Heart left ventricle (tissue), 16 donors: ENCODE data around the gene KCNMA1. TPM values are rescaled to one million over a fixed set of nuclear protein-coding genes. Genes with fewer than 3 reads are reported as not detected.

ENCODE experiments used
- ATAC-seq, 4 donors: fragments of 200-7000 bp; cut with Tn5 transposase; one replicate each; pipeline ENCODE4 v1.9.1; 2020 to 2022; ENCODE audit warnings: moderate library complexity in 4 of 4, mild to moderate bottlenecking in 3 of 4, moderate number of reproducible peaks in 1 of 4
- DNase-seq, 5 donors: peaks; one replicate each; pipeline ENCODE4 v3.0.0-alpha.2; 2020
- H3K27ac ChIP-seq, 12 donors: fragments of 200-600 bp; sonication (generic) in 4 of 12; one replicate each; pipeline versions ENCODE4 v1.5.0 to v1.8.0; 2016 to 2022; ENCODE audit warnings: mild to moderate bottlenecking in 2 of 12
- H3K27me3 ChIP-seq, 9 donors: fragments of 200-600 bp; sonication (generic) in 2 of 9; one replicate each; pipeline versions ENCODE4 v1.5.1 to v1.8.0; 2016 to 2022; ENCODE audit warnings: mild to moderate bottlenecking in 3 of 9
- H3K36me3 ChIP-seq, 9 donors: fragments of 200-600 bp; sonication (generic) in 2 of 9; one replicate each; pipeline versions ENCODE4 v1.5.0 to v1.8.0; 2018 to 2022; ENCODE audit warnings: mild to moderate bottlenecking in 2 of 9
- H3K4me1 ChIP-seq, 12 donors: fragments of 200-600 bp; sonication (generic) in 4 of 12; one replicate each; pipeline versions ENCODE4 v1.5.0 to v1.8.0; 2016 to 2022; ENCODE audit warnings: mild to moderate bottlenecking in 3 of 12
- H3K4me3 ChIP-seq, 12 donors: fragments of 200-600 bp; sonication (generic) in 4 of 12; one replicate each; pipeline versions ENCODE4 v1.5.0 to v1.8.0; 2017 to 2022; ENCODE audit warnings: mild to moderate bottlenecking in 9 of 12, moderate library complexity in 4 of 12
- H3K9me3 ChIP-seq, 12 donors: fragments of 200-600 bp; sonication (generic) in 4 of 12; one replicate each; pipeline versions ENCODE4 v1.5.0 to v1.8.0; 2016 to 2022; ENCODE audit warnings: mild to moderate bottlenecking in 1 of 12
- POLR2A ChIP-seq, 2 donors: fragments of 450-650 bp; IDR thresholded peaks; one replicate each; pipeline ENCODE4 v1.6.1; 2017; ENCODE audit warnings: antibody characterized with exemption in 2 of 2, mild to moderate bottlenecking in 2 of 2, moderate library complexity in 2 of 2
- WGBS, 4 donors: extraction: QIAGEN DNeasy Blood & Tissue Kit in 2 of 4; methylation state at CpG; one replicate each; pipeline versions ENCODE4 v1.1.5 to v1.1.7; 2013 to 2018; 5-methylcytosine and 5-hydroxymethylcytosine counted together
- intact Hi-C, 10 donors: fragments of 100-400 bp; cut with DNase I; formaldehyde crosslinking; loops; one replicate each; pipeline versions ENCODE4 v1.11.1 to v1.14.2; 2022
- polyA plus RNA-seq, 2 donors: library from polyadenylated mRNA; stranded (reverse); fragments of 200-250 nt; gene quantifications; one replicate each; pipeline ENCODE4 v1.2.3, GENCODE V29; 2013
- total RNA-seq, 9 donors: library from RNA; depleted of rRNA in 2 of 9; stranded (reverse); fragments of >200 nt in 2 of 9; fragmentation: NEBNext Ultra II Directional in 3 of 9; extraction: Animal tissue kit (Norgen Biotek cat#: 25700) in 3 of 9; gene quantifications; one replicate each; pipeline versions ENCODE4 v1.1.0 to v1.2.4, GENCODE V29; 2016 to 2023
- TF ChIP-seq, protein P1 (sequence below), 12 donors: fragments of 200-600 bp; sonication (generic) in 4 of 12; IDR thresholded peaks; one replicate each; pipeline versions ENCODE4 v1.5.0 to v1.8.0; 2018 to 2022; ENCODE audit warnings: antibody characterized with exemption in 12 of 12, mild to moderate bottlenecking in 5 of 12
- donor health status: ischemic (EF 13 %, LVEDD 7.1; RV severe dilation, severe dysfunction).
- donor health status: healthy with polysubstance abuse.
- donor health status: DM: no; HTN: yes; CAD: no.
- donor health status: DM: no; HTN: no; CAD: no.
- donor health status: ischemic (EF 25% LVEDD 6.9; RV normal size, moderate dysfunction).
- donor health status: ischemic (EF 25% LVEDD 5.7; RV mildly dilated, moderate dysfunction).
- donor health status: healthy.
- donor health status: DM: yes; HTN: yes; CAD: no.
- donor health status: ischemic (EF 35%, LVEDD 5.7; RV mildly dilated, moderate dysfunction).
- donor health status: nonischemic (EF 11% LVEDD 7.7; RV severe dilation, severe dysfunction).
- donor health status: DM: yes; HTN: yes; CAD: no.
- donor health status: PGD.
- donor health status: ischemic (EF 29% LVEDD 5.4; RV normal size, mild dysfunction).
- donor health status: nonischemic (EF 23%, LVEDD 6.1; RV moderate dilation, normal function).

KCNMA1 gene
- total and polyA plus RNA-seq, 11 donors = 0.39 to 8.7 (median 1.7) TPM

DNA sequence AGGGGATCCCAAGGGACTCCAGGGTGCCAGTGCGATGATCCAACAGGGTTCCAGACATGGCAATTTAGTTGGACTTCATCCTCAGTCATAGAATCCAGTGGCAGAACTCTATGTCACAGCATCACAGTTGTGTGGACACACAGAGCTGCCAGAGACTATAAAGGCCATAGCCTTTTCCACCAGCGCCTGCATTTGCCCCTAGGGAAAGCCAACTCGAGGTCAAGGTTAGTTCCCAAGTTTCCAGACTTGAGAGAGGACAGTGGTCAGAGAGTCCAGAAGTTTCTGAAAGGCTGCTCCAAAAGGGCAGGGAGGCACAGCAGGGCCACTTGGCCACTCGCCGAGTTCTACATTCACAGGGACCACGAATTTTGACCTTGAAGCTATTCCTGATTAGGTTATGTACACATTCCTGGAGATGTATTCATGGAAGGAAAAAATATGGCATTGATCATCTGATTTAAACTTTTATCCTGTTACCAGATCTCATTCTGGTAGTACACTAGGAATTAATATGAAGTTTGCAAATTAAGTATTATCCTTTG lies 170.1 kb downstream of the KCNMA1 start:
- DNase-seq (no peak), ATAC-seq (no peak)
- no peaks in the 10 kb centered on the region for H3K36me3 ChIP-seq
- no peaks in the 10 kb centered on the region for H3K4me1 ChIP-seq
- H3K4me3 ChIP-seq = no peak overlapping the region
- H3K27me3 ChIP-seq = no peaks in the 10 kb centered on the region
- intact Hi-C loops = no loop called here
- WGBS, 4 donors = 62 to 74% (median 68%) methylated on average over 6 of the region's 6 CpGs
- H3K9me3 ChIP-seq = no peaks in the 10 kb centered on the region
- TF ChIP-seq, protein P1, sequence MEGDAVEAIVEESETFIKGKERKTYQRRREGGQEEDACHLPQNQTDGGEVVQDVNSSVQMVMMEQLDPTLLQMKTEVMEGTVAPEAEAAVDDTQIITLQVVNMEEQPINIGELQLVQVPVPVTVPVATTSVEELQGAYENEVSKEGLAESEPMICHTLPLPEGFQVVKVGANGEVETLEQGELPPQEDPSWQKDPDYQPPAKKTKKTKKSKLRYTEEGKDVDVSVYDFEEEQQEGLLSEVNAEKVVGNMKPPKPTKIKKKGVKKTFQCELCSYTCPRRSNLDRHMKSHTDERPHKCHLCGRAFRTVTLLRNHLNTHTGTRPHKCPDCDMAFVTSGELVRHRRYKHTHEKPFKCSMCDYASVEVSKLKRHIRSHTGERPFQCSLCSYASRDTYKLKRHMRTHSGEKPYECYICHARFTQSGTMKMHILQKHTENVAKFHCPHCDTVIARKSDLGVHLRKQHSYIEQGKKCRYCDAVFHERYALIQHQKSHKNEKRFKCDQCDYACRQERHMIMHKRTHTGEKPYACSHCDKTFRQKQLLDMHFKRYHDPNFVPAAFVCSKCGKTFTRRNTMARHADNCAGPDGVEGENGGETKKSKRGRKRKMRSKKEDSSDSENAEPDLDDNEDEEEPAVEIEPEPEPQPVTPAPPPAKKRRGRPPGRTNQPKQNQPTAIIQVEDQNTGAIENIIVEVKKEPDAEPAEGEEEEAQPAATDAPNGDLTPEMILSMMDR (IDR thresholded peaks at IDR 0.05) = no peak
- TF ChIP-seq POLR2A (IDR thresholded peaks at IDR 0.05) = no peak
- H3K27ac ChIP-seq = no peak overlapping the region

DNA sequence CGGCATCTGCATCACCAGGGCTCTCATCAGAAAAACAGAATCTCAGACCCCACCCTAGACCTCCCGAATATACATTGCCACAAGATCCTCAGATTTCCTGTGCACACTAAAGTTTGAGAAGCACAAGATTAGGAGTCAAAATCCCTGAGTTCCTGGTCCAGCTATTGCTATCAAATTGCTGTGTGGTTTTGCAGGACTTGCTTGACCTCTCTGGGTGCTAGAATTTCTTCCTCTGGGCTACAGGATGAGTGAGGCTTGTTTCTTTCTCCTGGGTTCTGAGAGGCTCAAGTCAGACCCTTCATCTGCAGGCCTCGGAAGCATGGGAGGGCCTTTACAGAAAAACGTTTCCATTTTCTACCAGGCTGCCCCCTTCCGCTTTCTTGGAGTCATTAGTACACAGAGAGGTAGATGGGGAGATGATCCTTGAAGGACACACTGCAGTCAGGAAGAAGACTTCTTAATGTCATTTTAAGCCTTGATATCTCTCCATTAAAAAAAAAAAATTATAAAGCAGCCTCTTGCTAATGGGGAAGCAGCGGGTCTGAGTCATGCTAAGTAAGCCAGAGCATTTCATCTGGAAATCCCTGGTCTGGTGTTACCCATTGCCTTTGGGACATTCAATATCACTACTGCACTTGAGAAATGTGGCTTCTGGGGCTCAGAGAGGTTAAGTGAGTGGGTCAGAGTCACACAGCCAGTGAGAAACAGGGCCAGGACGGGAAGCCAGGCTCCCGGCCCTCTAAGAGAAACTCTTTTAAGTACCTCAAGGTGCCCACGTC lies 173.5 kb downstream of the KCNMA1 start:
- intact Hi-C loops = no loop called here
- no peak for DNase-seq
- Histone ChIP-seq H3K4me1 (no peaks in the 10 kb centered on the region), H3K27ac (peak overlapping the region in 1 of 12 donors; percentile 28), H3K4me3 (no peak overlapping the region), H3K36me3 (no peaks in the 10 kb centered on the region), H3K27me3 (peaks cover 0 to 8% (median 0%) of the 10 kb centered on the region in 9 donors), H3K9me3 (no peaks in the 10 kb centered on the region)
- TF ChIP-seq POLR2A (IDR thresholded peaks at IDR 0.05) = no peak
- TF ChIP-seq, protein P1 (IDR thresholded peaks at IDR 0.05) = no peak
- 70 to 83% (median 78%) methylated on average over 9 of the region's 9 CpGs for WGBS, 4 donors
- ATAC-seq = no peak

DNA sequence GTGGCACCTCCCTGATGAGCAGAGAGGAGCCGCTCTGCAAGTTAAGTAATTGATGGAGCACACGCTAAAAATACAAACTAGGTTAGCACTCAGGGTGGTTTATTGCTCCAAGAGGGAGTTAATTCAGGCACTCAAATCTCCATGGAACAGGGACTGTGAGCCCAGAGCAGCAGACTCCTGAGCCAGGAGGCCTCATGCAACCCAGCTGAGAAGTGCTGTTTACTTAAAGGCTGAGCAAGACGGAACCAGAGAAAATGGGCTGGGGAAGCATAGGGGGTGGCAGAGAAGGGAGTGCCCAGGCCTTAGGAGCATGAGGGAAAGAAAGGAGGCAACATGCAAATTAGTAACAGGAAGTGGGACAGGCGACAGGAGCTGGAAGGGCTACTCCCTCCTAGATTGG lies 174.1 kb downstream of the KCNMA1 start:
- no peak overlapping the region for H3K27ac ChIP-seq

More for the DNA sequence above, 174.1 kb downstream of the KCNMA1 start:
- Histone ChIP-seq H3K4me3 (no peak overlapping the region), H3K36me3 (no peaks in the 10 kb centered on the region), H3K9me3 (no peaks in the 10 kb centered on the region), H3K4me1 (no peaks in the 10 kb centered on the region), H3K27me3 (peaks cover 0 to 8% (median 0%) of the 10 kb centered on the region in 9 donors)
- ATAC-seq = no peak
- intact Hi-C loops = no loop called here
- no peak for DNase-seq
- TF ChIP-seq, protein P1 (IDR thresholded peaks at IDR 0.05) = no peak
- no peak for TF ChIP-seq POLR2A (IDR thresholded peaks at IDR 0.05)
- WGBS, 4 donors = 53 to 74% (median 67%) methylated on average over 4 of the region's 4 CpGs
